ENCODE results near the gene NBEAL2.

DNA sequence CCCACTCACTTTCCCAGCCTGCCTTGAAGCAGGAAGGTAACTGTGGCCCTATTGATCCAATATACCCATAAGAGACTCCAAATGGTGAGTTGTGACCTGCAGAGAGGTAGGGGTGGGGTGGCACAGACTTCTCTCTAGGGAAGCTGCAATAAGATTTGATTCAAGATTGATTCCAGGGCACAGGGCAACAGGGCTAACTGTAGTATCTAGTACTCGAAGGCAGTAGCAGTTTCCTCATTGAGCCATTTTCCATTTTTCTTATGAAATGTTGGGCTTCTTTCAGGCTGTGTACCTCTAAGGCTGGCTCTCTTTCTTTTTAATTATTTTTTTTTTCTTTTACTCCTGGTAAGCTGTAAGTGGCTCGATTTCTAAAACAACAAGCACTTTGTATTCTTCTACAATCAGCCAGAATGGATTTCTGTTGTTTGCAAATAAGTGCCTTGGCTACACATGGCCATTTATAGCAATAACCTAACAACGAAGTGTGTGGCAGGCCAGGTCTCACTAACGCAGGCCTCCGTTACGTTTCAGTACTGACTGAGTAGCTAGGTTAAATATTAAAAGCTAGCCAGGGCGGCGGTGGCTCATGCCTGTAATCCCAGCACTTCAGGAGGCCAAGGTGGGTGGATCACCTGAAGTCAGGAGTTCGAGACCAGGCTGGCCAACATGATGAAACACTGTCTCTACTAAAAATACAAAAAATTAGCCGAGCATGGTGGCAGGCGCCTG lies 22.2 kb upstream of the NBEAL2 start:
- TF ChIP-seq, protein P1, sequence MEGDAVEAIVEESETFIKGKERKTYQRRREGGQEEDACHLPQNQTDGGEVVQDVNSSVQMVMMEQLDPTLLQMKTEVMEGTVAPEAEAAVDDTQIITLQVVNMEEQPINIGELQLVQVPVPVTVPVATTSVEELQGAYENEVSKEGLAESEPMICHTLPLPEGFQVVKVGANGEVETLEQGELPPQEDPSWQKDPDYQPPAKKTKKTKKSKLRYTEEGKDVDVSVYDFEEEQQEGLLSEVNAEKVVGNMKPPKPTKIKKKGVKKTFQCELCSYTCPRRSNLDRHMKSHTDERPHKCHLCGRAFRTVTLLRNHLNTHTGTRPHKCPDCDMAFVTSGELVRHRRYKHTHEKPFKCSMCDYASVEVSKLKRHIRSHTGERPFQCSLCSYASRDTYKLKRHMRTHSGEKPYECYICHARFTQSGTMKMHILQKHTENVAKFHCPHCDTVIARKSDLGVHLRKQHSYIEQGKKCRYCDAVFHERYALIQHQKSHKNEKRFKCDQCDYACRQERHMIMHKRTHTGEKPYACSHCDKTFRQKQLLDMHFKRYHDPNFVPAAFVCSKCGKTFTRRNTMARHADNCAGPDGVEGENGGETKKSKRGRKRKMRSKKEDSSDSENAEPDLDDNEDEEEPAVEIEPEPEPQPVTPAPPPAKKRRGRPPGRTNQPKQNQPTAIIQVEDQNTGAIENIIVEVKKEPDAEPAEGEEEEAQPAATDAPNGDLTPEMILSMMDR (IDR thresholded peaks at IDR 0.05), result no peak
- no peak for TF ChIP-seq POLR2AphosphoS5 (IDR thresholded peaks at IDR 0.05; ENCODE audit: insufficient read depth in 1 of 2, low read depth in 1 of 2)
- no peak for TF ChIP-seq POLR2A (IDR thresholded peaks at IDR 0.05)
